Measurements from ENCODE around the gene TRIM65. TPM values are rescaled to one million over a fixed set of nuclear protein-coding genes. Genes with fewer than 3 reads are reported as not detected.
"Not testable (repeated sequence)": the region's sequence is repeated elsewhere in the genome, so short reads cannot be mapped to it uniquely, and the experiment has no call there.

Gene TRIM65
- total RNA-seq, 1 donor from 2014 or later: 9.2 TPM

- DNase-seq: not testable (repeated sequence)
These were observed 45.1 kb downstream of the TRIM65 start for GRCh38 chr17:75851693-75851991.

- DNase-seq: no peak
These were observed 45.6 kb downstream of the TRIM65 start for GRCh38 chr17:75850928-75851692.

GRCh38 chr17:75849724-75850123 lies 47.0 kb downstream of the TRIM65 start:
- DNase-seq: no peak

GRCh38 chr17:75849279-75849646 lies 47.5 kb downstream of the TRIM65 start:
- no peak for DNase-seq

- no peak for DNase-seq
These were observed 48.0 kb downstream of the TRIM65 start for GRCh38 chr17:75848523-75849278.

- no peak for DNase-seq
These were observed 48.9 kb downstream of the TRIM65 start for GRCh38 chr17:75847614-75848522.

- DNase-seq: no peak
These were observed 49.8 kb downstream of the TRIM65 start for GRCh38 chr17:75846692-75847613.

- no peak for DNase-seq
These were observed 50.6 kb downstream of the TRIM65 start for GRCh38 chr17:75845933-75846691.

- DNase-seq: no peak
These were observed 51.6 kb downstream of the TRIM65 start for GRCh38 chr17:75845058-75845711.

GRCh38 chr17:75844530-75845057 lies 52.2 kb downstream of the TRIM65 start:
- DNase-seq: no peak

GRCh38 chr17:75843577-75844529 lies 52.9 kb downstream of the TRIM65 start, which contains the start of gene UNC13D:
Gene UNC13D (minus strand): TSS chr17:75844404. CDS start chr17:75844337, 67 bp downstream.
- DNase-seq: no peak

GRCh38 chr17:75842963-75843576 lies 53.7 kb downstream of the TRIM65 start:
- DNase-seq: no peak

GRCh38 chr17:75842411-75842810 lies 54.3 kb downstream of the TRIM65 start:
- no peak for DNase-seq

GRCh38 chr17:75840799-75841164 lies 56.0 kb downstream of the TRIM65 start:
- DNase-seq: no peak

- DNase-seq: no peak
These were observed 56.6 kb downstream of the TRIM65 start for GRCh38 chr17:75839942-75840798.
